Measurements from ENCODE around the gene B4GALT6.

B4GALT6 gene

GRCh38 chr18:31659576-31660177, 24.7 kb downstream of the B4GALT6 start:
- no peak for DNase-seq (ENCODE audit: low spot score)

GRCh38 chr18:31658670-31659575, 25.5 kb downstream of the B4GALT6 start:
- no peak for DNase-seq (ENCODE audit: low spot score)

- DNase-seq (ENCODE audit: low spot score) = no peak
These were observed 26.3 kb downstream of the B4GALT6 start for GRCh38 chr18:31657823-31658669.

- no peak for DNase-seq (ENCODE audit: low spot score)
These were observed 27.6 kb downstream of the B4GALT6 start for GRCh38 chr18:31656754-31657153.

- no peak for DNase-seq (ENCODE audit: low spot score)
These were observed 29.0 kb downstream of the B4GALT6 start for GRCh38 chr18:31655354-31655753.

GRCh38 chr18:31652877-31653276, 31.5 kb downstream of the B4GALT6 start:
- no peak for DNase-seq (ENCODE audit: low spot score)

- no peak for DNase-seq (ENCODE audit: low spot score)
These were observed 32.0 kb downstream of the B4GALT6 start for GRCh38 chr18:31652357-31652756.

- no peak for DNase-seq (ENCODE audit: low spot score)
These were observed 33.0 kb downstream of the B4GALT6 start for GRCh38 chr18:31651369-31651768.

GRCh38 chr18:31649978-31650719, 34.2 kb downstream of the B4GALT6 start:
- DNase-seq (ENCODE audit: low spot score) = no peak

GRCh38 chr18:31649449-31649848, 34.9 kb downstream of the B4GALT6 start:
- DNase-seq (ENCODE audit: low spot score) = no peak

GRCh38 chr18:31648966-31649429, 35.4 kb downstream of the B4GALT6 start:
- no peak for DNase-seq (ENCODE audit: low spot score)

- no peak for DNase-seq (ENCODE audit: low spot score)
These were observed 35.9 kb downstream of the B4GALT6 start for GRCh38 chr18:31648458-31648857.

GRCh38 chr18:31647127-31647753, 37.1 kb downstream of the B4GALT6 start:
- no peak for DNase-seq (ENCODE audit: low spot score)

- DNase-seq (ENCODE audit: low spot score) = no peak
These were observed 37.9 kb downstream of the B4GALT6 start for GRCh38 chr18:31646332-31647126.

GRCh38 chr18:31645411-31645810, 39.0 kb downstream of the B4GALT6 start:
- DNase-seq (ENCODE audit: low spot score) = no peak

GRCh38 chr18:31643003-31643402, 41.4 kb downstream of the B4GALT6 start:
- DNase-seq (ENCODE audit: low spot score) = no peak

- DNase-seq (ENCODE audit: low spot score) = no peak
These were observed 46.9 kb downstream of the B4GALT6 start for GRCh38 chr18:31637445-31637844.

GRCh38 chr18:31636387-31636786, 48.0 kb downstream of the B4GALT6 start:
- DNase-seq (ENCODE audit: low spot score) = no peak

- DNase-seq (ENCODE audit: low spot score) = no peak
These were observed 50.1 kb downstream of the B4GALT6 start for GRCh38 chr18:31634331-31634713.

Data from hematopoietic multipotent progenitor cell treated with erythropoietin and hydrocortisone succinate and interleukin-3 and kit ligand, for 15 days (in vitro differentiated cells).